Natural killer cell (primary cell): ENCODE results near the gene NME2. TPM values are rescaled to one million over a fixed set of nuclear protein-coding genes. Genes with fewer than 3 reads are reported as not detected.

Experiments
- ATAC-seq, 3 donors: fragments of 150-1000 bp in 2 of 3; fragments of 200-7000 bp in 1 of 3; cut with Tn5 transposase; 1 replicate in 1 of 3; 2 replicates in 2 of 3; pipeline ENCODE4 v1.10.0; 2021; ENCODE audit warnings: mild to moderate bottlenecking in 2 of 3, moderate library complexity in 2 of 3
- DNase-seq, 2 donors: peaks; one replicate each; pipeline versions ENCODE4 v3.0.0 to v3.0.0-alpha.2; 2013 to 2021; ENCODE audit warnings: mixed read lengths in 1 of 2
- H3K27ac ChIP-seq: one replicate; pipeline ENCODE4 v1.5.1; 2013; ENCODE audit warnings: mild to moderate bottlenecking, low read length
- H3K27me3 ChIP-seq: one replicate; pipeline ENCODE4 v1.6.1; 2013; ENCODE audit warnings: low read length; ENCODE audit not compliant: control insufficient read depth, insufficient read depth
- H3K36me3 ChIP-seq: one replicate; pipeline ENCODE4 v1.6.1; 2013; ENCODE audit warnings: low read length; ENCODE audit not compliant: control insufficient read depth, insufficient read depth
- H3K4me1 ChIP-seq: one replicate; pipeline ENCODE4 v1.6.1; 2013; ENCODE audit warnings: low read length; ENCODE audit not compliant: control insufficient read depth, insufficient read depth
- H3K4me3 ChIP-seq: one replicate; pipeline ENCODE4 v1.5.1; 2013; ENCODE audit warnings: low read length
- H3K9me3 ChIP-seq: one replicate; pipeline ENCODE4 v1.6.1; 2013; ENCODE audit warnings: low read length; ENCODE audit not compliant: control insufficient read depth, insufficient read depth
- H3K27ac Mint-ChIP-seq, 2 donors: one replicate each; pipeline ENCODE4 v1.8.0; 2022; ENCODE audit warnings: mild to moderate bottlenecking in 2 of 2, mixed read lengths in 2 of 2, moderate library complexity in 1 of 2
- H3K27me3 Mint-ChIP-seq, 2 donors: one replicate each; pipeline ENCODE4 v1.8.0; 2022; ENCODE audit warnings: low read depth in 2 of 2, mixed read lengths in 2 of 2
- H3K36me3 Mint-ChIP-seq: one replicate; pipeline ENCODE4 v1.8.0; 2022; ENCODE audit warnings: mixed read lengths
- H3K4me1 Mint-ChIP-seq, 2 donors: one replicate each; pipeline ENCODE4 v1.8.0; 2022; ENCODE audit warnings: mixed read lengths in 2 of 2
- H3K4me3 Mint-ChIP-seq: one replicate; pipeline ENCODE4 v1.8.0; 2022; ENCODE audit warnings: mild to moderate bottlenecking, moderate library complexity, mixed read lengths
- H3K9me3 Mint-ChIP-seq, 2 donors: one replicate each; pipeline ENCODE4 v1.8.0; 2022; ENCODE audit warnings: mixed read lengths in 2 of 2
- WGBS: methylation state at CpG from one replicate; pipeline ENCODE4 v1.1.7; 2013; ENCODE audit warnings: missing lambda C conversion rate; ENCODE audit not compliant: insufficient coverage; 5-methylcytosine and 5-hydroxymethylcytosine counted together
- intact Hi-C: fragments of 100-400 bp; cut with micrococcal nuclease; formaldehyde crosslinking; loops from one replicate; pipeline ENCODE4 v1.14.2; 2022
- total RNA-seq, 4 donors: library from RNA; stranded (reverse); fragments of 120-200 nt in 1 of 4; gene quantifications; one replicate each; pipeline versions ENCODE4 v1.2.3 to v1.2.4, GENCODE V29; 2013 to 2022
- TF ChIP-seq, protein P1 (sequence below): fragments of 200-600 bp; IDR thresholded peaks from one replicate; pipeline ENCODE4 v1.8.0; 2022; ENCODE audit warnings: antibody characterized with exemption

Gene NME2
- total RNA-seq, 3 donors from 2014 or later (not counting 1 experiment from before 2014, with no cell fraction given), result 100 to 109 (median 101) TPM

DNA sequence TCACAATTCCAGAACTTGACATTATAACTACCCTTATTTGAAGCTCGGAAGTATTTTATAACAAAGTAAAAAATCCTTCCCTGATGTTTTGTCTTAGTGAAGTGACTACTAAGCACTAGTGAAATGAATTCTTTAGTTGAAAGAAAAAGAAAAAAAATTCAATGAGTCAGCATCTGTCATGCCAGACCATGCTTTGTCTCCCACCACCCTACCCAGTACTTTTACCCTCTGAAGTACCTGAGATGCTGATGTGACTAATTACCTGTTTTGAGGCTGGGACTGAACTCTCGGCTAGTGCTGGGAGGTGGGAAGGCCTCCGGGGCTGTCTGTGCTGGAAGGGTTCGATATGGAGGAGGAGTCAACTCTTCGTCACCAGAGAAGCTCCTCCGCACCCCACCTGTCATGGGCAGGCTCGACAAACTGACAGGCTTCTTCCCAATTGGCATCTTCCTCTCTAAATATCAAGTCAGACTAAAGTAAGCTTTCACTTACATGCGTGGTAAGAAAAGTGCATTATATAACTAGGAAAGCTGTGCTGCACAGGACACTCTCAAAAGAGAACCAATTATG, 19.6 kb downstream of the NME2 start:
- DNase-seq, result no peak
- H3K4me1 Mint-ChIP-seq, result no peaks in the 10 kb centered on the region
- no peaks in the 10 kb centered on the region for H3K27me3 Mint-ChIP-seq
- Histone ChIP-seq H3K4me3 (no peak overlapping the region), H3K9me3 (no peaks in the 10 kb centered on the region), H3K27me3 (no peaks in the 10 kb centered on the region), H3K4me1 (no peaks in the 10 kb centered on the region), H3K36me3 (peaks cover 54% of the 10 kb centered on the region), H3K27ac (no peak overlapping the region)
- no peak for ATAC-seq
- intact Hi-C loops, result no loop called here
- H3K27ac Mint-ChIP-seq, result peak overlapping the region in 1 of 2 donors; percentile 7
- no peaks in the 10 kb centered on the region for H3K36me3 Mint-ChIP-seq
- WGBS, result 100% methylated on average over 7 of the region's 8 CpGs
- no peak overlapping the region for H3K4me3 Mint-ChIP-seq
- H3K9me3 Mint-ChIP-seq, result no peaks in the 10 kb centered on the region
- TF ChIP-seq, protein P1, sequence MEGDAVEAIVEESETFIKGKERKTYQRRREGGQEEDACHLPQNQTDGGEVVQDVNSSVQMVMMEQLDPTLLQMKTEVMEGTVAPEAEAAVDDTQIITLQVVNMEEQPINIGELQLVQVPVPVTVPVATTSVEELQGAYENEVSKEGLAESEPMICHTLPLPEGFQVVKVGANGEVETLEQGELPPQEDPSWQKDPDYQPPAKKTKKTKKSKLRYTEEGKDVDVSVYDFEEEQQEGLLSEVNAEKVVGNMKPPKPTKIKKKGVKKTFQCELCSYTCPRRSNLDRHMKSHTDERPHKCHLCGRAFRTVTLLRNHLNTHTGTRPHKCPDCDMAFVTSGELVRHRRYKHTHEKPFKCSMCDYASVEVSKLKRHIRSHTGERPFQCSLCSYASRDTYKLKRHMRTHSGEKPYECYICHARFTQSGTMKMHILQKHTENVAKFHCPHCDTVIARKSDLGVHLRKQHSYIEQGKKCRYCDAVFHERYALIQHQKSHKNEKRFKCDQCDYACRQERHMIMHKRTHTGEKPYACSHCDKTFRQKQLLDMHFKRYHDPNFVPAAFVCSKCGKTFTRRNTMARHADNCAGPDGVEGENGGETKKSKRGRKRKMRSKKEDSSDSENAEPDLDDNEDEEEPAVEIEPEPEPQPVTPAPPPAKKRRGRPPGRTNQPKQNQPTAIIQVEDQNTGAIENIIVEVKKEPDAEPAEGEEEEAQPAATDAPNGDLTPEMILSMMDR, result no peak

DNA sequence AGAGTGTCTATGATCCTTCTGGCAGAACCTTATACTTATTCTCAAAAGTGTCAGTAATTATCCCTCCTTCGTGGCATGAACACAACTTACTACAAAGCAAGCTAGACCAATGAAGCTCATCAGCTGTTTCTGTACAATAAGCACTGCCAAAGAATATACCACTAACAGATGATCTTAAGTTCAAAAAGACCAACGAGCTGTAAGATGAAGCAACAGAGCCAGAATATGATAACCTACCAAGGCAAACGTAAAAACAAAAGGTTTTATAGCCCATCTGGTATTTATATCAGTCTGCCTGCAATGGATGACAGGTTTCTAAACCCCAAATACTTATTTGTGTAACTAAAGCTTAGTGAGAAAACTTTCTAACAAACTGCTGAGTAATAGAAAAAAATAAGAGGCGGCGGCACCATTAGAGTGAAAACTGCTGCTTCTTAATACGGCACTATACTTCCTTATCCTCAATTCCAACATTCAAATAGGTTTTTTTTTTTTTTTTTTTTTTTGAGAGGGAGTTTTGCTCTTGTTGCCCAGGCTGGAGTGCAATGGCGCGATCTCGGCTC, 22.1 kb downstream of the NME2 start:
- Mint-ChIP-seq H3K27ac (no peak overlapping the region), H3K4me3 (no peak overlapping the region), H3K36me3 (peaks cover 13% of the 10 kb centered on the region), H3K4me1 (no peaks in the 10 kb centered on the region), H3K27me3 (no peaks in the 10 kb centered on the region), H3K9me3 (no peaks in the 10 kb centered on the region)
- Histone ChIP-seq H3K27me3 (no peaks in the 10 kb centered on the region), H3K9me3 (no peaks in the 10 kb centered on the region), H3K36me3 (peaks cover 67% of the 10 kb centered on the region), H3K27ac (no peak overlapping the region), H3K4me3 (no peak overlapping the region), H3K4me1 (no peaks in the 10 kb centered on the region)
- 97% methylated on average over 6 of the region's 9 CpGs for WGBS
- intact Hi-C loops, result no loop called here
- no peak for DNase-seq
- no peak for ATAC-seq
- TF ChIP-seq, protein P1, result no peak

DNA sequence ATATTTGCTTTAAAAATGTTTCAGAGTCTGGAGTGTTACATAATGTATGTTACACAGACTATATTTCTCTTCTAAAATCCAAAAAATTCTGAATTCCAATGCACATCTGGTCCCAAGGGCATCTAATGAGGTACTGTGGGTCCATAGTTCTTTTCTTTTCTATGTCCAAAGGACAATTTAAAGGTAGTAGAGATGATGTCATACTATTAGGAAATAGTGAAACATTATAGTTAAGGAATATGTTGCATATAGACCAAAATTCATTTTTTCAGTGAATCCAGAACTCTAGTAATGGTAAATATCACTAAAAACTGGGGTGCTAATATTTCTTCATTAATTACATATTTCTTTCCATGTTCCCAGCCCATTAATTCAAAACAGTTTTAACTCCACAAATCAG, 23.0 kb downstream of the NME2 start:
- Mint-ChIP-seq H3K27me3 (no peaks in the 10 kb centered on the region), H3K27ac (no peak overlapping the region), H3K4me3 (no peak overlapping the region), H3K9me3 (no peaks in the 10 kb centered on the region), H3K4me1 (no peaks in the 10 kb centered on the region), H3K36me3 (peaks cover 13% of the 10 kb centered on the region)
- Histone ChIP-seq H3K4me3 (no peak overlapping the region), H3K4me1 (no peaks in the 10 kb centered on the region), H3K36me3 (peaks cover 66% of the 10 kb centered on the region), H3K9me3 (no peaks in the 10 kb centered on the region), H3K27me3 (no peaks in the 10 kb centered on the region), H3K27ac (no peak overlapping the region)
- intact Hi-C loops, result no loop called here
- TF ChIP-seq, protein P1, result no peak
- ATAC-seq (no peak), DNase-seq (no peak)

- Histone ChIP-seq H3K4me3 (no peak overlapping the region), H3K36me3 (peaks cover 68% of the 10 kb centered on the region), H3K4me1 (no peaks in the 10 kb centered on the region), H3K9me3 (no peaks in the 10 kb centered on the region), H3K27me3 (no peaks in the 10 kb centered on the region), H3K27ac (no peak overlapping the region)
- H3K36me3 Mint-ChIP-seq, result peaks cover 13% of the 10 kb centered on the region
- no peaks in the 10 kb centered on the region for H3K27me3 Mint-ChIP-seq
- H3K9me3 Mint-ChIP-seq, result no peaks in the 10 kb centered on the region
- no peak for ATAC-seq
- WGBS, result 77% methylated on average over 1 of the region's 1 CpG
- DNase-seq, result no peak
- no peak overlapping the region for H3K27ac Mint-ChIP-seq
- H3K4me1 Mint-ChIP-seq, result no peaks in the 10 kb centered on the region
- no peak overlapping the region for H3K4me3 Mint-ChIP-seq
- intact Hi-C loops, result no loop called here
- TF ChIP-seq, protein P1, result no peak
Observed at GRCh38 chr17:51189628-51190027, 23.4 kb downstream of the NME2 start.
